ENCODE measurements around the gene RNGTT.
"Not testable (repeated sequence)": the region's sequence is repeated elsewhere in the genome, so short reads cannot be mapped to it uniquely, and the experiment has no call there.

RNGTT gene

DNA sequence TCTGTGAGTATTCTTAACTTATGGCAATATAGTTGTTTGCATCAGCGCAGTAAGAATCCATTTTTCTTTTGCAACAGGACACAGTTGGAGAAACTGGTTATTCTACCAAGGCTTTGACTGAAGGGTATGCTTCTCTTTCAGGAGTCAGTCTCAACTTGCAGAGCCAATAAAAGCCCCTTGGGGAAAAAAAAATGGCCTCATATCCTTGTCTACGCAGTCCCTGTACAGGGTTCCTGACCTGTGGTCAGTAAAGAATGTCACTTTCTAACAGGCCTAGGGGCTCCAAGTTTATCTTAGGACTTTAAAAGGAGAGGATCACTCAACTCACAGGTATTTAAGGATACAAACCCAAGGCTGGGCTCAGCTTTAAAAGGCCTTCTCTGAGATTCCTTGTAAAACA, 6.9 kb upstream of the RNGTT start:
- DNase-seq (ENCODE audit: low spot score), result no peak

DNA sequence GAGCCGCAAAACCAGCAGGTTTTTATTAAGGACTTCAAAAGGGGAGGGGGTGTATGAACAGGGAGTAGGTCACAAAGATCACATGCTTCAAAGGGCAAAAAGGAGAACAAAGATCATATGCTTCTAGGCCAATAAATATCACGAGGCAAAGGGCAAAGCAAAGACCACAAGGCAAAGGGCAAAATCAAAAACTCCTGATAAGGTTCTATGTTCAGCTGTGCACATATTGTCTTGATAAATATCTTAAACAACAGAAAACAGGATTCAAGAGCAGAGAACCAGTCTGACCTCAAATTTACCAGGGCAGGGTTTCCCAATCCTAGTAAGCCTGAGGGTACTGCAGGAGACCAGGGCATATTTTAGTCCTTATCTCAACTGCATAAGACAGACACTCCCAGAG, 5.8 kb upstream of the RNGTT start:
- DNase-seq (ENCODE audit: low spot score), result not testable (repeated sequence)

DNA sequence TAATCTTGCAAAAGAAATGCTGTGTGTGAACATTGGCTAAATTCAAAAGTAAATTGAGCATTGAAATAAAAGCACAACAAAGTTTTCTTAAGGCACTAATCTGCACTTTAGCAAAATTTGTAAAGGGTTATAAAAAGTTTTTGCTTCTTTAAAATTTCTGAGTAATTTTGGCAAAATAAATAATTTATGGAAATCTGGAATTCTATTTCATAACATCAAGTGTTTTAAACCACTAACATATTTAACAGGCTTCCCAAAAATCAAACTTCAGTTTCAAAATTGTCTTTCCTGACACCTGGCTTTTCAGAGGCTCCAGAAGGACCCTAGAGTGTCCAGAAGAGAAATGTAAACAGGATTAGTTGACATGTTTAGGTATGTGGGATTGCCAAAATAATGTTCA, 4.5 kb upstream of the RNGTT start:
- DNase-seq (ENCODE audit: low spot score), result no peak

DNA sequence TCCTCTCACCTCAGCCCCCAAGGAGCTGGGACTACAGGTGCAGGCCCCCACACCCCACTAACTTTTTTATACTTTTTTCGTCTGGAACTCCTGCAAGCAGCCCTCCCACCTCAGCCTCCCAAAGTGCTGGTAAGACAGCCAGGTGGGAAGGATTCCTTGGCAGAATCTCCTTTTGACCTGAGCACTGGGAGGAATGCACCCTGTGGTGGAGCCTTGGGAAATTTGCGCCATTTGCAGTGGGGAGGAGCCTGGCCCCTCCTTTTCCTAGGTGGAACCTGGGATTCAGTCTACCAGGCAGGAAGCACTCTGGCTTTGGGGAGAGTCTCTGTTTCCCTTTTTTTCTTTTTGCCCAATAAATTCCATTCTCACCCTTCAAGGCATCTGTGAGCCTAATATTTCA, 2.3 kb upstream of the RNGTT start:
- no peak for DNase-seq (ENCODE audit: low spot score)

DNA sequence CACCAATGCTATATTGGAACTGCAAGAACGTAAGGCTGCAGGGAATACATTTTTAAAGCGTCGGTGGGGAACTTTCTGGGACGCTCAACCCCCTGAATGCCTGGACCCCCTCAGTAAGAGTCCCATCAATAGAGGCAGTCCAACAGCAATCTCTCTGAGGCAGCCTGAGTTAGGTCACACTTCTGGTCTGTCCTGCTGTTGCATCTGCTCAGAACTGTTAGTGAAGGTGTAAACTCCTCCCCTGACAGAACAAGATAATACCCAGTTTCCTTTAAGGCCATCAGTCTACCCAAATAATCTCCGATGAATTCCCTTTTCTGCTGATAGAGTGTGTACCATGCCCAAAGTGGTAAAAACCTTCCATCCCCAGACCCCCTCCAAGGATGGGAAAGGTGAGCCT, 1.1 kb upstream of the RNGTT start:
- DNase-seq (ENCODE audit: low spot score), result no peak

DNA sequence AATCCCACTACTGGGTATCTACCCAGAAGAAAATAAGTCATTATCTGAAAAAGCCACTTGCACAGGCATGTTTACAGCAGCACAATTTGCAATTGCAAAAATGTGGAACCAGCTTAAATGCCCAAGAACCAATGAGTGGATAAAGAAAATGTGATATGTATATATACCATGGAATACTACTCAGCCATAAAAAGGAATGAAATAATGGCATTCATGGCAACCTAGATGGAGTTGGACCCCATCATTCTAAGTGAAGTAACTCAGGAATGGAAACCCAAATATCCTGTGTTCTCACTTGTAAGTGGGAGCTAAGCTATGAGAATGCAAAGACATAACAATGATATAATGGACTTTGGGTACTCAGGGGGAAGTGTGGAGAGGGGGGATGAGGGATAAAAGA, 4.6 kb downstream of the RNGTT start:
- DNase-seq (ENCODE audit: low spot score), result no peak

DNA sequence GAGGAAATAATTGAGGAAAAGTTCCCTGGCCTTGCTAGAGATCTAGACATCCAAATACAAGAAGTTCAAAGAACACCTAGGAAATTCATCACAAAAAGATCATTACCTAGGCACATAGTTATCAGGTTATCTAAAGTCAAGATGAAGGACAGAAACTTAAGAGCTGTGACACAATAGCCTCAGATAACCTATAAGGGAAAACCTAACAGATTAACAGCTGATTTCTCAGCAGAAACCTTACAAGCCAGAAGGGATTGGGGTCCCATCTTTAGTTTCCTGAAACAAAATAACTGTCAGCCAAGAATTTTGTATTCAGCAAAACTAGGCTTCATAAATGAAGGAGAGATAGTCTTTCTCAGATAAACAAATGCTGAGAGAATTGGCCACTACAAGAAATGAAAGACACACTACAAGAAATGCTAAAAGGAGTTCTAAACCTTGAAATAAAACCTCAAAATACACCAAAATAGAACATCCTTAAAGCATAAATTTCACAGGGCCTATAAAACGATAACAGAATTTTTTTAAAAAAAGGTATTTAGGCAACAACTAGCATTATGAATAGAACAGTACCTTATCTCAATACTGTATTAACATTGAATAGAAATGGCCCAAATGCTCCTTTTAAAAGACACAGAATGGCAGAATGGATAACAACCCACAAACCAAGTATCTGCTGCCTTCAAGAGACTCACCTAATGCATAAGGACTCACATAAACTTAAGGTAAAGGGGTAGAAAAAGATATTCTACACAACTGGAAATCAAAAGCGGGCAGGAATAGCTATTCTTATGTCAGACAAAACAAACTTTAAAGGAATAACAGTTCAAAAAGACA, 9.7 kb downstream of the RNGTT start:
- no peak for DNase-seq (ENCODE audit: low spot score)

DNA sequence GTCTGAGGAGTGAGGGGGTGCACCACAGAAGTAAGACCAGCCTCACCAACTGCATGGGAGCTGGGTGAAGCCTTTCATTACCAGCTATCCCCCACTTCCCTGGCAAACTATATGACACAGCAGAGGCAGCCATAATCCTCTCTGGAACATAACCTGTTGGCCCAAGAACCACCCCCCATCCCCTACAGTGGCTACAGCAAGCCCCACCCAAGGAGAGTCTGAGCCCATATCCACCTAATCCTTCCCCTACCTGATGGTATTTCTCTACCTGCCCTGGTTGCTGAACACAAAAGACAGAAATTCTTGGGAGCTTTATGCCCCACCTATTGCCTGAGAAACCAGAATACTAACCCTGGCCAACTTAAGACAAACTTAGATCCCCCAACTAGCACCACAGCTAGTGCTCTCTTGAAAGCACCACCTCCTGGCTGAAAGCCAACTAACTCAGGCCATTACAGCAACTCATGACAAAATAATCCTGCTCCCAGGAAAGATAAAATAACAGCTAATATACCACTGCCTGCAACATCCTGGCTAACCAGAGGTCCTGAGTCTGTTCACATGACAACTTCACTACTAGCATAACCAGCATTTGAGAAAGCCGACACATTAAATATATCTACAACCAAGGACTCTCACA, 11.2 kb downstream of the RNGTT start:
- no peak for DNase-seq (ENCODE audit: low spot score)

DNA sequence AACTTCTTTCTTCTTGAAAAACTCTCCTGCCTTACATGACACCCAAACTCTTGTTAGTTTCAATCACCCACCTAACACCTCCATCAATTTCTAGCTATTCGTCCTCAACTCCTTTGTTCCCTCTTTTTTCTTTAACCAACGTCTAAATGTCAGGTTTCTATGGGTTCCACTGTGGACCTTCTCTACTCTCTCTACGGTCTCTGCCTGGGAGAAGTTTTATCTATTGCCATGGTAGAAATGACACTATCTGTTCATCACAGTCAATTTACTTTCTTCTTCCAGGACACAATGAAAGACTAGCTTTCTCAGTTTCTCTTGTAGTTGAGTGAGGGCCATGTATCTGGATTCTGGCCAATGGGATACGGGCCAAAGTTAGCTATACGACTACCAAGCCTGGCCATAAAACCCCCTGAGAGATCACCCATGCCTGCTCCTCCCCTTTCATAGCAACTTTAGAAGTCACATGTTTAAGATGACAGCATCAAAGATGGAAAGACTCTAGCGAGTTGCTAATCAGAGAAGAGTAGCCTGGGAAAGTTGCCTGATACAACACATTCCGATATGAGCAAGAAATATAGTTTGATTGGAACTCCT, 17.9 kb downstream of the RNGTT start:
- no peak for DNase-seq (ENCODE audit: low spot score)

DNA sequence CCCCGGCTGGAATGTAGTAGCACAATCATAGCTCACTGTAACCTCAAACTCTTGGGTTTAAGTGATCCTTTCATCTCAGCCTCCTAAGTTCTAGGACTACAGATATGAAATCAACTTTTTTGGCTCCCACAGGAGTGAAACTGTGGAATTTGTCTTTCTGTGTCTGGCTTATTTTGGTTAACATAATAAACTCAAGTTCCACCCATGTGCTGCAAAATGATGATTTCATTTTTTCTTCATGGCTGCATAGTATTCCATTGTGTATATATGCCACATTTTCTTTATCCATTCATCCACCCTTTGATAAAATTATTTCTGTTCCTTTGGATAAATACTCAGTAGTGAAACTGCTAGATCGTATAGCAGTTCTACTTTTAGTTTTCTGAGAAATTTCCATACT, 29.9 kb downstream of the RNGTT start:
- no peak for DNase-seq (ENCODE audit: low spot score)

DNA sequence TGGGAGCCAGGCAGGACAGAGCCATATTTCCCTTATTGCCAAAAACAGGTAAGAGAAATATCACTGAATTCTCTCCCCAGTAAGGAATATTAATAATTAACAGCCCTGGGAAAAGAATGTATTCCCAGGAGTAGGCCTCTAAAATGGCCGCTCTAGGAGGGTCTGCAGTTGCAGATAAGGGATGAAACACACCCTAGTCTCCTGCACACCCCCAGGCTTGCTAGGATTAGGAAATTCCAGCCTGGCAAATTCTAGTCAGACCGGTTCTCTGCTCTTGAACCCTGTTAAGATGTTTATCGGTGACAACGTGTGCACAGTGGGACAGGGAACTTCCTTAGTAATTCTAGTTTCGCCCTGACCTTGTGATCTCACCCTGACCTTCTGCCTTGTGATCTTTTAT, 31.4 kb downstream of the RNGTT start:
- not testable (repeated sequence) for DNase-seq (ENCODE audit: low spot score)

DNA sequence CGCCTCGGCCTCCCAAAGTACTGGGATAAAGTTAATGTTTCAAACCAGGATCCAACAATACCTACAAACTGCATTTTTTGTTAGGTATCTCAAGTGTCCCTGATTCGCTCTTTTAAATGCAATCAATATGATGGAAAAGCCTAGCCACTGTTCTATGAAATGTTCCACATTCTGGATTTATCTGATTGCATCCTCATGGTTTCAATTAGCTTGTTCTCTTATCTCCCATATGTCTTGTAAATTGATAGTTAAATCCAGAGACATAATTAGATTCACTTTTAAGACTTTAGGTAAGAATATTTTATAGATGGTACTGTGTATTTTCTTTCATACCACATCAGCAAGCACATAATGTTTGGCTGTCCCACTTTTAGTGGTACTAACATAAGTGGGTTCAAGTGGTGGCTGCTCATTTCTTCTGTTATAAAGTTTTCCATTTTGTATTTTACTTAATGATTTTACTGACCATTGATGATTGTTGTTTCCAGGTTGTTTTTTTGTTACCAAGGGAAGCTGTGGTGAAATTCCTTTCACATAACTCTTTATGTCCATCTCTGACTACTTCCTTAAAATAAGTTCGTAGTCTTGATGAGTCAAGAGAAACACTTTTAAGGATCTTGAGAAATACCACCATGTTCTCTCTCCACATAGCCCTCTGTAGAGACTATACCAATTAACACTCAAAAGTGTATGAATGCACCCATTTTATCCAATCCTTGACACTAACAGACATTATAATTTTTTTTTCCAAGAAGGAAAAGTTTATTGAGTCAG, 40.5 kb downstream of the RNGTT start:
- no peak for DNase-seq (ENCODE audit: low spot score)

DNA sequence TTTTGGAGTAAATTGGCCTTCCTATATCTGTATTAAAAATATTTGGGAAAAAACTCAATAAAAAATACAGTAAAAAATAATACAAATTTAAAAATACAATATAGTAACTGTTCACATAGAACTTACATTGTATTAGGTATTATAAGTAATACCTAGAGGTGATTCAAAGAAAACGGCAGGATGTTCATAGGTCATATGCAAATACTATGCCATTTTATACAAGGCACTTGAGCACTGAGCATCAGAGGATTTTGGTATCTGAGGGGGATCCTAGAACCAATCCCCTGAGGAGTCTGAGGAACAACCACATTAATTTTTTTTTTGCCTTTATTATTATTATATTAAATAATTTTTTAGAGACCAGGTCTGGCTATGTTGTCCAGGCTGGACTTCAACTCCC, 41.7 kb downstream of the RNGTT start:
- no peak for DNase-seq (ENCODE audit: low spot score)

DNA sequence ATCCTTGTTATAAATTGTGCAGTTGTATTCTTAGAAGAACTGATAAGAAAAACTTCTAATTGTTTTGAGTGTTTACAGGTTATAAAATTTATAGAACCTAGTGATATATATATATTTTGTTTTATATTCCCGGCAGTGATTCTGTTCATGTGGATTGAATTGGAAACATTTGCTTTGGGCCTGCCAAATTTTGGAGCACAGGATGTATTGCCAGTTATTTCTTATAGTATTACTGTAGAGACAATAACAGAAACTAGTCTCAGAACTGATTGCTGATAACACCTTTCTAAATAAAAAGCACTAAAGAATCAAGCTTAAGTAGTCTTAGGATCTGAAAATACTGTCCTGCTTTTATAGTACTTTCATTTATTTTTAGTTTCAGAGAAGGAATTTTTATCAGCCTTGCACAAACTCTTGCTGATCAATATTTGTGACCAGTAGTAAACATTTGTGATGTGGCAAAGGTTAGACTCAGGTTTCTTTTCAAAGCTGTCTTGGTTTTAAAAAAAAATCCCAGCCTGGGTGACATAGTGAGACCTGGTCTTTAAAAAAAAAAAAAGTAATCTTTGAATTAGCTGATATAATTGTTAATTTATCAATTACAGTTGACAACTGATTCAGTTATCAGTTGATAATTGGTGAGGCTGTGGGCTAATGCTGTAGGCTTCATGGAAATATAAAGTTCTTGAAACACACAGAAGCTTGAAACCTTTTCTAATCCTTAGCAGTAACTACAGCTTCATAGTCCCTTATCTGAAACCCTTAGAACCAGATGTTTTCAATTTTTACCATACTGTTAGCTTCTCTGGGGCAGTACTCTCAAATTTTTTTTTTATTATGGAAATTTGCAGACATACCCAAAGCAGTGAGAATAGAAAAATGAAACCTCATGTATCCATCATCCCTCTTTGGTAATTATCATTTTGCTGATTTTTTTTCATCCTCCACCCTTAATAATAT, 42.4 kb downstream of the RNGTT start:
- DNase-seq (ENCODE audit: low spot score), result no peak

DNA sequence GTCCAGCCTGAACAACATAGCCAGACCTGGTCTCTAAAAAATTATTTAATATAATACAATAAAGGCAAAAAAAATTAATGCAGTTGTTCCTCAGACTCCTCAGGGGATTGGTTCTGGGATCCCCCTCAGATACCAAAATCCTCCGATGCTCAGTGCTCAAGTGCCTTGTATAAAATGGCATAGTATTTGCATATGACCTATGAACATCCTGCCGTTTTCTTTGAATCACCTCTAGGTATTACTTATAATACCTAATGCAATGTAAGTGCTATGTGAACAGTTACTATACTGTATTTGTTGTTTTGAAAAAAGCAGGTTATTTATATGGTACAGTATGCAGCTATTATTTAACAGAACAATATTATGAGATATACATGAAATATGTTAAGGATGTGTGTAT, 43.3 kb downstream of the RNGTT start:
- no peak for DNase-seq (ENCODE audit: low spot score)

DNA sequence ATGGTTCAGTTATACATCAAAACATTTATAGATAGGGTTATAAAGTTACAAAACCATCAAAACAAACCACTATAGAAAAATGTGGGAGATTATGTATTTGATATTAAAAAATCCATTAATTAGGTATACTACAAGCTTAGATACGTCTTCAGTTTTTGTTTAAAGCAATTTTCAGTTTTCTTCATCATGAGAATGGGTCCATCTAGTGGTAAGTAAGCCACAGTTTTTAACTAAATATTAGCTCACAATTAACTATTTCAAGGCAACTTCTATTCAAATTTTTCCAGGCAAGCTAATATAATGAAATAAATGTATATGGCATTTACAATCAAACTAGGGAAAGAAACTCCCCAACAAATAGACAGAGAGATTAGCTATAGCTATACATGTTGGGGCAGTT, 44.4 kb downstream of the RNGTT start:
- DNase-seq (ENCODE audit: low spot score), result no peak

DNA sequence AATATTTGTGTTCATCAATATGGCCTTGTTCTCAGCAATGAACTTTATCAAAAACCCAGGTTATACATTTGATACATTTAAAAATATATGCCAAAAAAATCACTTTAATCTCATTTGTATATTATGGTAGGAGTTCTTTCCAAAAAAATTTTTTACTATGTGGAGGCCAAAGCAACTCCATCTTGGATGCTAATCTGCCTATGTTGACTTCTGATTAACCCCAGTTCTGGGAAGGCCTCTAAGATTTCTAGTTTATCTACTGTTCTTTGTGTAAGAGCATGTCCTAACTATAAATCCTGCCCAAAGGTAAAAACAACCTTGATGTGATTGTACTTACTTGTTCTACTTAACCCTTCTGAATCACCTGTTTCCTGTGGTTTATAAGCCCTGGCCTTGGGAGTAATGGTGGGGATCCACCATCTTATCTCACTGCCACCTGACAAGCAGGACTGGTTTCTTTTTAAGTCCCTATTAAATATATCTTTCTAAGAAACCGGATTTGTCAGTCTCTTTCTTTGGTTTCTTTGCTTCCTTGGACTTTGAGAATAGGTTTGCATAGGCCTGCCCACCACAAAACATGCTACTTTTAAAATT, 46.7 kb downstream of the RNGTT start:
- DNase-seq (ENCODE audit: low spot score), result no peak

DNA sequence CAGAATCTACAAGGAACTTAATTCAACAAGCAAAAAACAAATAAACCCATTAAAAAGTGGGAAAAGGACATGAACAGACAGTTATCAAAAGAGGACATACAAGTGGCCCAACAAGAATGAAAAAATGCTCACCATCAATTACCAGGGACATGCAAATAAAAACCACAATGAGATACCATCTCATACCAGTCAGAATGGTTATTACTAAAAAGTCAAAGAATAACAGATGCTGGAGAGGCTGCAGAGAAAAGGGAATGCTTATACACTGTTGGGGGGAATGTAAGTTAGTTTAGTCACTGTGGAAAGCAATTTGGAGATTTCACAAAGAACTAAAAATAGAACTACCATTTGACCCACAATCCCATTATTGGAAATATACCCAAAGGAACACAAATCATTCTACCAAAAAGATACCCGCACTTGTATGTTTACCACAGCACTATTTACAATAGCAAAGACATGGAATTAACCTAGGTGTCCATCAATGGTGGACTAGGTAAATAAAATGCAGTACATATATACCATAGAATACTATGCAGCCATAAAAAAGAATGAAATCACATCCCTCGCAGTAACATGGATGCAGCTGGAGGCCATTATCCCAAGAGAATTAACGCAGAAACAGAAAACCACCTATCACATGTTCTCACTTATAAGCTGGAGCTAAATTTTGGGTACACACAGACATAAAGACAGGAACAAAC, 48.4 kb downstream of the RNGTT start:
- no peak for DNase-seq (ENCODE audit: low spot score)

DNA sequence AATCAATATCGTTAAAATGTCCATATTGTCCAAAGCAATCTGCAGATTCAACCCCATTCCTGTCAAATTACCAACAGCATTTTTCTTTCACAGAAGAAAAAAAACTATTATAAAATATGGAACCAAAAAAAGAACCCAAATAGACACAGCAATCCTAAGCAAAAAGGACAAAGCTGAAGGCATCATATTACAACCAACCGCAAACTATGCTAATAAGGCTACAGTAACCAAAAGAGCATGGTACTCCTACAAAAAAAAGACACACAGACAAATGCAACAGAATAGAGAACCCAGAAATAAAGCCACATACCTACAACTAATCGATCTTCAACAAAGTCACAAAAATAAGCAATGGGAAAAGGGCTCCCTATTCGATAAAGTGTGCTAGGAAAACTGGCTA, 49.2 kb downstream of the RNGTT start:
- DNase-seq (ENCODE audit: low spot score), result no peak

DNA sequence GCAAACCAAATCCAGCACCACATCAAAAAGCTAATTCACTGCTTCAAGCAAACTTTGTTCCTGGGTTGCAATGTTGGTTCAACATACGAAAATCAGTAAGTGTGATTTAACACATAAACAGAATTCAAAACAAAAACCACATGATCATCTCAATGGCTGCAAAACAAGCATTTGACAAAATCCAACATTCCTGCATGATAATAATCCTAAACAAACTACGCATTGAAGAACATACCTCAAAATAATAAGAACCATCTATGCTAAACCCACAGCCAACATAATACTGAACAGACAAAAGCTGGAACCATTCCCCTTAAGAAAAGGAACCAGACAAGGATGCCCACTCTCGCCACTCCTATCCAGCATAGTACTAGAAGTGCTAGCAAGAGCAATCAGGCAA, 49.9 kb downstream of the RNGTT start:
- no peak for DNase-seq (ENCODE audit: low spot score)
